HG03457 (cell line): ENCODE data around the gene TYW3.
A peak's percentile ranks its signal among the peaks of the same experiment; 100 is the strongest.

ENCODE experiments used
- ATAC-seq: cut with Tn5 transposase; IDR thresholded peaks from one replicate; pipeline ENCODE4 v1.9.1; 2021; ENCODE audit warnings: moderate number of reproducible peaks; ENCODE audit not compliant: unreplicated experiment

The TYW3 gene

GRCh38 chr1:74732960-74733603 is at the start of gene TYW3, which contains the start of gene CRYZ:
TYW3 (plus strand) TSS chr1:74733152; CDS start chr1:74733245, 93 bp downstream.
CRYZ (minus strand) TSS chr1:74733050; CDS start chr1:74724821, 8,229 bp downstream.
- ATAC-seq: peak; percentile 52

DNA sequence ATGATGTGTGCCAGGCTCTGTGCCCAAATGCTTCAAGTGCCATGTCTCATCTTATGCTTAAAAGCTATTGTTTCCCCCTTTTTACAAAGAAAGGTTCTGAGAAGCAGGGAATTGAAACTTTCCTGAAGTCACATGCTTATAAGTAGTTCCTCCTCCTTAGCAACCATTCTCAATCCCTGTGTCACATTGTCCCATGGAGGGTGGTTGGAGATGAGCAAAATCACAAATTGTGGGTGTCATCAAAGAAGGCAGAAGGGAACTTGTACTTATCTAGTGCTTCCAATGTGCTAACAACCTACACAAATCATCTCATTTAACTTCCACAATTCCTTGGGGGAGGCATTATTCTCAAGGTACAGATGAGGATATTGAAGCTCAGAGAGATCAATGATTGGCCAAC is 49.3 kb upstream of the TYW3 start:
- ATAC-seq: no peak

DNA sequence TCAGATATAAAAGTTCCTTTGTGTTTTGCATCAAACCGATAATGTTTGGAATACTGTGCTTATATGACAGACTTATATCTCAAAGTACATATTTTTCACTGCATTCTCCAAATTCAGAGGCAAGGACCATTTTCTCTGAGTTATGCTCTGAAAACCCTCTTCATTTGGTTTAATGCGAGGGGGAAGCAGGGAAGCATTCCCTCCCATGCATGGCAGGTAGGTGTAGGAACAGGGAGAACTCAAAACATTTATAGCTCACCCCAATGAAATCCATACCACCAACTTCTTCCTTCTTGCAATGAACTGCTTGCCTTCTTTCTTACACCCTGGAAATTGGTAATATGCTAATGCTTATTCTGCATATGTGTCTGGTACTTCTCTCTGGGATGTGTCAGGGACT is 48.7 kb upstream of the TYW3 start:
- ATAC-seq: no peak

DNA sequence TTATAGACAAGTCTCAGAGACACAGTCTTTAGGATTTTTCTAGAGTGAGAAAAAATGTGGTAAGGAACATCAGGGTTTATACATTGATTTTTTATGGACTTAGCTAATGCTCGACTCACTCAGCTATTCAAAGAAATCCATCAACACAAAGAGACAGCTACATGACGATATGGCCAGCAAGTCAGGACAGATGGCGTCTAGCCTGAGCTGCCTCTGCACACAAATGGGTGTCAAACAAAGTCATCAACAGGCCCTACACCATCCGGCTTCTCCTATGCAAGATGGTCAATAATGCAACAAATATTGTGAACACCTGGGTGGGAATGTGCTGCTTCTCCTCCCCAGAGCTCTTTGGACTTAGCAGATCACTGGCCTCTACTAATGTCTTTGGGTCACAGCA is 46.0 kb upstream of the TYW3 start:
- ATAC-seq: no peak

- ATAC-seq: no peak
Observed at GRCh38 chr1:74689621-74690363, 43.2 kb upstream of the TYW3 start.

GRCh38 chr1:74690364-74690696 is 42.6 kb upstream of the TYW3 start:
- ATAC-seq: no peak

DNA sequence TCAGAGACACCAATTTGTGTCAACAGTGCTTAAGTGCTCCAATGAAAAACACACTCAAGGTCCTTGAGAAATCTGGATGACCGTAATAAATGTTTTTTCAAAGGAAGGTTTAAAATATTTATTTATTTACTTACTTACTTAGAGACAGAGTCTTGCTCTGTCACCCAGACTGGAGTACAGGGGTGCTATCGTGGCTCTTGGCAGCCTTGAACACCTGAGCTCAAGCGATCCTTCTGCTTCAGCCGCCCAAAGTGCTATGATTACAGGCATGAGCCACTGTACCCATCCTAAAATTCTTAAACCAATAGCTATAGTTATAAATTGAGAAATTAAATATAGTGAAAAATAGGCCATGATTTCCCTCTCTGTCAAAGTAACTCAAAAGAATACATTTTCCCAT is 42.0 kb upstream of the TYW3 start:
- ATAC-seq: no peak

- ATAC-seq: no peak
Observed at GRCh38 chr1:74693473-74693872, 39.5 kb upstream of the TYW3 start.

DNA sequence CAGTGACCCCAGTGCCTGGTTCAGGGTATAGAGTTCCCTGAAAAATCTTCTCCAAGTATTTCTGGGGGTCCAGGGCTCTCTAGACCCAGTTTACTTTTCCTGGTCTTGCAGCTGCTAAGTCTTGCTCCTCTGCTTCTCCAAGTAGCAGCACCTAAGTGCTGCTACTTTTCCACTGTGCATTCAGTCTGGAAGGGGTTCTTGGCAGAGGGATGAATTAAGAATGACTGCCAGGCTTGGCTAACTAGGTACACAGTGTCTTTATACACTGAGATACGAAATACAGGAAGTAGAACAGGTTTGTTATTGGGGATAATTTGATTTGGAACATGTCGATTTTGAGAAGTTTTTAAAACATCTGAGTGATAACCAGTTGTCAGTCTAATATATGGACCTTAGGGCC is 35.1 kb upstream of the TYW3 start:
- no peak for ATAC-seq

GRCh38 chr1:74699331-74699730 is 33.6 kb upstream of the TYW3 start:
- no peak for ATAC-seq

DNA sequence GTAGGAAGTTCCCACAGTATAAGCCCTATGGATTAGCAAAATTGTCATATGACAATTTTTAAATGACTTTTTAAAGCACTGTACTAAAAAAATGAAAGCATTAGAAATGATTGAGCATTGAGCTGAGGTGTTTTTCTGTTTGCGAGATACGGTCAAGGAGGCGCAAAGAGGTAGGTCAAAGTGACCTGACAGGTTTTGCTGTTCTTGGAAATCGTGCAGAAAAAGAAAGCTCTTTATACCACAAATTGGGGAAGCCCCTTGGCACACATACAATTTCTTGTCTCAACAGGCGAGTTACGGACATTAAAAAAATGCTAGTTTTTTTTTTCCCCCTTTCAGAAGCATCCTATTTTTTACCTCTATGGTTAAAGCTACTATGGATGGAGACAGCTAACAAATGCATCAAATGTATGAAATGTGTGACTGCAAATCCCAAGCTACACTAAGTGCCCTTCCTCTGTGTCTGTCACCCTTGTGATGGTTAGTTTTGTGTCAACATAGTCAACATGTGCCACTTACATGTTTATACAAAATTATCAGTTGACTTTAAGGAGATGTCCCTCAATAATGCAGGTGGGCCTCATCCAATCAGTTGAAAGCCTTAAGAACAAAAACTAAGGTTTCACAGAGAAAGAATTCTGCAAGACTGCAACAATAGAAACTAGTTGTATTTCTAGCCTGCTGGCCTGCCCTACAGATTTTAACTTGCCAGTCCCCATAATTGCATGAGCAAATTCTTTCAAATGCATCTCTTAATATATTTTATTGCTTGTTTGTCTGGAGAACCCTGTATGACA is 29.4 kb upstream of the TYW3 start:
- ATAC-seq: no peak

DNA sequence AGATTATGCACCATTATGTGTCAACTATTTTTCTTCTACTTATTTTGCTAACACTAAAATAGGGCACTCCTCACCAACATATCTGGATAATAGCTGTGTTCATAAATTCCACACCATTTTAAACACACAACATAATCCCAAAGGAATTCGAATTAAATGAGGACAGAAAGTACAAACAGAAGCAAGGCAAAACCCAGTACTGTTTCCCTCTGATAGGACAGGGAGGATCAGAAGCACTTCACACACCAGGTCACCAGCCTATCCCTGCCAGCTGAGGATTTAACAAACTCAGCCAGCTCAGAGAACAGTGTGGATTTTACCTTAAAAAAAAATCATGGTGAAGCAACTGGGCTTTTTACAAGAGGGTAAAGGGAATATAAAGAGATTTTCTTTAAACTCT is 20.1 kb upstream of the TYW3 start:
- no peak for ATAC-seq

GRCh38 chr1:74713849-74714248 is 19.1 kb upstream of the TYW3 start:
- ATAC-seq: no peak

DNA sequence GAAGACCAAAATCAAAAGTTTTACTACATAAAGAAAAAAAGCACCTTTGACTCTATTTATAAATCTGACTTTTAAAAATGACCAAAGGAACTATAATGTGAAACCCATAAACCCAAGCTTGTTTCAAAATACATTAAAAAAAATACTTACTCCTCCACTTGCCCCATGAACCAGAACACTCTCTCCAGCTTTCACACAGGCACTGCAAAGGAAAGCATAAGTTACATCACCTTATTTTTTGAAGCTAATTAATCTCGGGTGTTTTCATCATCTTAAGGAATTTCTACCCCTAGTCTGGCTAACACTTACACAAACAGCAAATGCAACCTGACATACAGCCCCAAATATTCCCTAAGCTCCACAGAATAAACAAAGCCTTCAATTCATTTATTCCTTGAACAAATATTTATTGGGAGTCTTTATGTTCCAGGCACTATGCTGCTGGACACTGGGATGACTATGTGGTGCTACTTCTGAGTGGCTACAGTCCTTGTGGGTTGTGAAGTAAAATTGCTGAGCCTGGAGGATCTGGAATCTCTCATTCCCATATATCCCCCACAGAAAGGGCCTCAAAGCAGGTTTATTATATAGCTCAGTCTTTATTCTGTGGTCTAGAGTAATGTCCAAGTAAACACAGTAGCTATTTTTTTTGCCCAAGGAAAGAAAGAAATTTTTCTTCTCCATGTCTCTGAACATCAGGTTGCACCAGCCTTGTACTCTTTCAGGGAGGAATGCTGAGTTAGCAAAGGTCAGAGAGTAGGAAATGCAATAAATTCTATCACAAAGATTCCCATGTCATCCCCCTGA is 18.3 kb upstream of the TYW3 start:
- no peak for ATAC-seq

GRCh38 chr1:74715236-74715502 is 17.8 kb upstream of the TYW3 start:
- no peak for ATAC-seq

GRCh38 chr1:74715806-74716205 is 17.1 kb upstream of the TYW3 start:
- no peak for ATAC-seq

DNA sequence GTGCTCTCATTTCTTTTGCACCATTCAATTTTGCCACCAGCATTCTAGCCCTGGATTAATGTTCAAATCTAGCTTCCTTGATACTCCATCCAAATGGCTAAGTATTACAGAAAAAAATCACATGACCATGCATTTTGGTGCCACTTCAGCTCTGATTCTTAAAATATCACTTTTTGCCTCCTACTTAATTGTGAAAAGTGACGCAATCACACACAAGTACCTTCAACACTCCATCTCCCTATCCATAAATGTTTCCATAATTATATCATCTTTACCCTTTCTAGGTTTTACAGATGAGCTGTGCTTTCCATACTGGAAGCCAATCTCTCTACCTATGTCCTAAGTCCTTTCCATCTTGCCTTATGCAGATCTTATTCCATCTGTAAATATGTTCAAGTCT is 16.1 kb upstream of the TYW3 start:
- no peak for ATAC-seq

DNA sequence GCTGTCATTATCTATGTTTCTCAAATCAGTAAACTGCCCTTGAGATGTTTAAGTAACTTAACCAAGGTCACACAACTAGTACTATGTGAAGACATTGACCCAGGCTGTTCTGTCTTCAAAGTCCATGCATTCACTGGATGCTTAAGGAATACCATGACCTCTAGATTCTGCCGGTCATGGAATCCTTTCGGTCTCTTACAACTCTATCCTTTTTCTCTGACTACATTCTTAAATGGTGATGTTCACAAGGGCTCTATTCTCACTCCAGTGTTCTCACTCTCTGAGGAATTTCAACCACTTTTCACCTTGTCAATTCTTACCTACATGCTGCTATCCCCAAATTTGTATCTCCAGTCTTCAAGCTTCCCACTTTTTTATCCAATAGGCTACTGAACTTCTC is 15.3 kb upstream of the TYW3 start:
- no peak for ATAC-seq

DNA sequence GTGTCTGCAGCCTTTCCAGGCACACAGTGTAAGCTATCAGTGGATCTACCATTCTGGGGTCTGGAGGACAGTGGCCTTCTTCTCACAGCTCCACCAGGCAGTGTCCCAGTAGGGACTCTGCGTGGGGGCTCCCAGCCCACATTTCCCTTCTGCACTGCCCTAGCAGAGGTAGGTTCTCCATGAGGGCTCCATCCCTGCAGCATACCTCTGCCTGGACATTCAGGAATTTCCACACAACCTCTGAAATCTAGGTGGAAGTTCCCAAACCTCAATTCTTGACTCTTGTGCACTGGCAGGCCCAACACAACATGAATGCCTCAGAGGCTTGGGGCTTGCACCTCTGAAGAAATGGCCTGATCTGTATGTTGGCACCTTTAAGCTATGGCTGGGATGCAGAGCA is 6.9 kb upstream of the TYW3 start:
- no peak for ATAC-seq

GRCh38 chr1:74728736-74729135 is 4.2 kb upstream of the TYW3 start:
- ATAC-seq: no peak

DNA sequence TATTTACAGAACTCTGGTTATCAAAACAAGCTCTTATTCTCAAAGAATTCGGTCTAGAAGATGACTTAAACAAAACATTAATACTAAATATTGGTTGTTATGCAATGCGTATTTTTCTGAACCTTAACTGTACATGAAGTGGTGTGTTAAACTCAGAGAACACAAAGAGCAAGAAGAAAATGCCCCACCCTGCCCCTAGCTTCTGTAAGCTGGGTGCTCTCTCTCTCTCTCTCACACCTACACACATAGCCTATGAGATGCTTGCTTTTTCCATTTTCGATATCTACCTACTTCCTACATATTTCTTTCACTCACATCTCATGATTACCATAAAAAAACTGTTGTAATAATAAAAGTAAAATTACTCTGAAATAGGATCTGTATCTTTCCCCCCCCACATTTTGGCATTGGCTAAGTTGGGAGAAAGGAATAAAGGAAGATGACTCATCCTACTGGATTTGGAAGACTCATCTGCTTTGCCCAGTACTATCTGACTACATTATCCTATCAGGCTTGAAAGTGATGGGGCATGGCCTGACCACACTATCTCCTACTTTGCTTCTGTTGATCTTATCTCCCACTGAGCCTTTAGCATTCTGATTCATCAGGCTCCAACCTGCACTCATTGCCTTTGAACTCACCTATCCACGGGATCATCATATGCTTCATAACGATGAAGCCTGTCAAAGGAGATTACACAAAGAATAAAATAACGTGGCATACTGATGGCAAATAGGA is 3.0 kb upstream of the TYW3 start:
- ATAC-seq: no peak
